ENCODE data around the gene PTBP1.
"Not testable (repeated sequence)": the region's sequence is repeated elsewhere in the genome, so short reads cannot be mapped to it uniquely, and the experiment has no call there.

PTBP1 gene

GRCh38 chr19:827314-827709 is 30.1 kb downstream of the PTBP1 start:
- H3K36me3 Mint-ChIP-seq (ENCODE audit: insufficient read depth) = peaks cover 12% of the 10 kb centered on the region
- H3K9me3 Mint-ChIP-seq = no peaks in the 10 kb centered on the region
- peaks cover 7 to 35% of the 10 kb centered on the region in 2 donors for H3K27me3 Mint-ChIP-seq
- DNase-seq (no peak), ATAC-seq (replicated peaks) (no peak)
- no peak overlapping the region for H3K27ac Mint-ChIP-seq
- peaks cover 0 to 2% of the 10 kb centered on the region in 2 donors for H3K4me1 Mint-ChIP-seq (ENCODE audit: low read depth in 2 of 2)
- no peak overlapping the region for H3K4me3 Mint-ChIP-seq

- no peak within 1 kb of the TSS for H3K4me3 Mint-ChIP-seq
- DNase-seq (no peak), ATAC-seq (replicated peaks) (no peak)
- peaks cover 0 to 2% of the 10 kb centered on the region in 2 donors for H3K4me1 Mint-ChIP-seq (ENCODE audit: low read depth in 2 of 2)
- H3K9me3 Mint-ChIP-seq = no peaks in the 10 kb centered on the region
- H3K36me3 Mint-ChIP-seq (ENCODE audit: insufficient read depth) = peaks cover 11% of the 10 kb centered on the region
- H3K27me3 Mint-ChIP-seq = peaks cover 7 to 33% of the 10 kb centered on the region in 2 donors
- no peak within 1 kb of the TSS for H3K27ac Mint-ChIP-seq
These were observed 30.6 kb downstream of the PTBP1 start, which contains the start of gene AZU1 for GRCh38 chr19:827710-828321. Gene AZU1, plus strand, starts transcription at chr19:827837. Its CDS starts 10 bp downstream, at chr19:827847.

- Mint-ChIP-seq H3K9me3 (no peaks in the 10 kb centered on the region), H3K36me3 (ENCODE audit: insufficient read depth) (peaks cover 5% of the 10 kb centered on the region), H3K4me1 (ENCODE audit: low read depth in 2 of 2) (peaks cover 0 to 2% of the 10 kb centered on the region in 2 donors), H3K27me3 (peaks cover 0 to 22% of the 10 kb centered on the region in 2 donors), H3K27ac (no peak overlapping the region), H3K4me3 (no peak overlapping the region)
- ATAC-seq (replicated peaks) (no peak), DNase-seq (no peak)
These were observed 32.0 kb downstream of the PTBP1 start for GRCh38 chr19:829129-829758.

GRCh38 chr19:831407-832369 is 34.4 kb downstream of the PTBP1 start:
- DNase-seq = no peak
- H3K4me3 Mint-ChIP-seq = no peak overlapping the region
- H3K9me3 Mint-ChIP-seq = no peaks in the 10 kb centered on the region
- no peak for ATAC-seq (replicated peaks)
- peaks cover 2% of the 10 kb centered on the region for H3K36me3 Mint-ChIP-seq (ENCODE audit: insufficient read depth)
- H3K4me1 Mint-ChIP-seq (ENCODE audit: low read depth in 2 of 2) = peaks cover 0 to 3% of the 10 kb centered on the region in 2 donors
- H3K27ac Mint-ChIP-seq = no peak overlapping the region
- H3K27me3 Mint-ChIP-seq = peaks cover 12 to 30% of the 10 kb centered on the region in 2 donors

- H3K4me3 Mint-ChIP-seq = no peak overlapping the region
- DNase-seq (no peak), ATAC-seq (replicated peaks) (no peak)
- no peak overlapping the region for H3K27ac Mint-ChIP-seq
- H3K27me3 Mint-ChIP-seq = peaks cover 23 to 42% of the 10 kb centered on the region in 2 donors
- no peaks in the 10 kb centered on the region for H3K36me3 Mint-ChIP-seq (ENCODE audit: insufficient read depth)
- peaks cover 0 to 3% of the 10 kb centered on the region in 2 donors for H3K4me1 Mint-ChIP-seq (ENCODE audit: low read depth in 2 of 2)
- no peaks in the 10 kb centered on the region for H3K9me3 Mint-ChIP-seq
These were observed 37.0 kb downstream of the PTBP1 start for GRCh38 chr19:834216-834615.

- no peak for DNase-seq
- no peak overlapping the region for H3K27ac Mint-ChIP-seq
- peaks cover 27 to 46% of the 10 kb centered on the region in 2 donors for H3K27me3 Mint-ChIP-seq
- no peak overlapping the region for H3K4me3 Mint-ChIP-seq
- no peaks in the 10 kb centered on the region for H3K9me3 Mint-ChIP-seq
- H3K36me3 Mint-ChIP-seq (ENCODE audit: insufficient read depth) = no peaks in the 10 kb centered on the region
- no peak for ATAC-seq (replicated peaks)
- H3K4me1 Mint-ChIP-seq (ENCODE audit: low read depth in 2 of 2) = peaks cover 0 to 3% of the 10 kb centered on the region in 2 donors
These were observed 38.1 kb downstream of the PTBP1 start for GRCh38 chr19:835210-835810.

GRCh38 chr19:840519-841206 is 43.4 kb downstream of the PTBP1 start, which contains the start of gene PRTN3:
Gene PRTN3, plus strand, starts transcription at chr19:840999. Its CDS starts 10 bp downstream, at chr19:841009.
- no peak within 1 kb of the TSS for H3K27ac Mint-ChIP-seq
- H3K4me3 Mint-ChIP-seq = no peak within 1 kb of the TSS
- H3K36me3 Mint-ChIP-seq (ENCODE audit: insufficient read depth) = peaks cover 10% of the 10 kb centered on the region
- peaks cover 40 to 62% of the 10 kb centered on the region in 2 donors for H3K27me3 Mint-ChIP-seq
- no peaks in the 10 kb centered on the region for H3K9me3 Mint-ChIP-seq
- DNase-seq (no peak), ATAC-seq (replicated peaks) (no peak)
- H3K4me1 Mint-ChIP-seq (ENCODE audit: low read depth in 2 of 2) = peaks cover 4 to 7% of the 10 kb centered on the region in 2 donors

GRCh38 chr19:842802-843179 is 45.5 kb downstream of the PTBP1 start:
- H3K9me3 Mint-ChIP-seq; H3K27ac Mint-ChIP-seq; DNase-seq; H3K4me1 Mint-ChIP-seq (ENCODE audit: low read depth in 2 of 2); ATAC-seq (replicated peaks); H3K4me3 Mint-ChIP-seq: not testable (repeated sequence)
- Mint-ChIP-seq H3K36me3 (ENCODE audit: insufficient read depth) (peaks cover 13% of the 10 kb centered on the region), H3K27me3 (peaks cover 40 to 62% of the 10 kb centered on the region in 2 donors)

- Mint-ChIP-seq H3K36me3 (ENCODE audit: insufficient read depth) (peaks cover 13% of the 10 kb centered on the region), H3K4me3 (no peak overlapping the region), H3K27ac (no peak overlapping the region), H3K27me3 (peaks cover 45 to 67% of the 10 kb centered on the region in 2 donors), H3K9me3 (no peaks in the 10 kb centered on the region), H3K4me1 (ENCODE audit: low read depth in 2 of 2) (peaks cover 6 to 7% of the 10 kb centered on the region in 2 donors)
- ATAC-seq (replicated peaks) = no peak
- no peak for DNase-seq
These were observed 46.1 kb downstream of the PTBP1 start for GRCh38 chr19:843180-843835.

- Mint-ChIP-seq H3K9me3 (no peaks in the 10 kb centered on the region), H3K4me1 (ENCODE audit: low read depth in 2 of 2) (peaks cover 6 to 7% of the 10 kb centered on the region in 2 donors), H3K36me3 (ENCODE audit: insufficient read depth) (peaks cover 13% of the 10 kb centered on the region), H3K27ac (peak overlapping the region in 1 of 2 donors; percentile 35), H3K4me3 (peak overlapping the region; percentile 52 to 54), H3K27me3 (peaks cover 48 to 73% of the 10 kb centered on the region in 2 donors)
- DNase-seq = no peak
- ATAC-seq (replicated peaks) = no peak
These were observed 46.7 kb downstream of the PTBP1 start for GRCh38 chr19:843836-844545.

GRCh38 chr19:844546-844971 is 47.3 kb downstream of the PTBP1 start:
- ATAC-seq (replicated peaks) = peak; percentile 60
- Mint-ChIP-seq H3K27ac (peak overlapping the region in 1 of 2 donors; percentile 35), H3K4me3 (peak overlapping the region; percentile 52 to 54)

More at GRCh38 chr19:844546-844971, 47.3 kb downstream of the PTBP1 start:
- DNase-seq = no peak
- Mint-ChIP-seq H3K9me3 (no peaks in the 10 kb centered on the region), H3K4me1 (ENCODE audit: low read depth in 2 of 2) (peaks cover 6 to 7% of the 10 kb centered on the region in 2 donors), H3K27me3 (peaks cover 43 to 73% of the 10 kb centered on the region in 2 donors), H3K36me3 (ENCODE audit: insufficient read depth) (peaks cover 13% of the 10 kb centered on the region)

Data from effector memory CD8-positive, alpha-beta T cell (primary cell).